HUES64 (cell line): ENCODE results near the gene MAGEB3. TPM values are rescaled to one million over a fixed set of nuclear protein-coding genes. Genes with fewer than 3 reads are reported as not detected.
"Not testable (repeated sequence)": the region's sequence is repeated elsewhere in the genome, so short reads cannot be mapped to it uniquely, and the experiment has no call there.

ENCODE experiments used
- H3K27ac ChIP-seq: 2 replicates; pipeline ENCODE4 v1.7.0; 2013; ENCODE audit warnings: low read depth, low read length, inconsistent platforms
- H3K27me3 ChIP-seq: 2 replicates; pipeline ENCODE4 v1.6.1; 2013; ENCODE audit warnings: mild to moderate bottlenecking, low read length; ENCODE audit not compliant: insufficient read depth
- H3K36me3 ChIP-seq: 2 replicates; pipeline ENCODE4 v1.6.1; 2013; ENCODE audit warnings: mild to moderate bottlenecking, low read length; ENCODE audit not compliant: insufficient read depth
- H3K4me1 ChIP-seq: 2 replicates; pipeline ENCODE4 v1.6.1; 2013; ENCODE audit warnings: mild to moderate bottlenecking, low read length, moderate library complexity; ENCODE audit not compliant: insufficient read depth
- H3K4me3 ChIP-seq: 2 replicates; pipeline ENCODE4 v1.5.1; 2013; ENCODE audit warnings: mild to moderate bottlenecking, low read length, moderate library complexity
- H3K9ac ChIP-seq: 2 replicates; pipeline ENCODE4 v1.6.1; 2013; ENCODE audit warnings: mild to moderate bottlenecking, low read depth, low read length
- H3K9me3 ChIP-seq: 2 replicates; pipeline ENCODE4 v1.6.1; 2013; ENCODE audit warnings: low read depth, low read length; ENCODE audit not compliant: insufficient read depth
- WGBS: fragments of 150-250, 120-280 bp; methylation state at CpG from one replicate; pipeline ENCODE4 v1.1.7; 2013; ENCODE audit warnings: missing lambda C conversion rate; 5-methylcytosine and 5-hydroxymethylcytosine counted together
- polyA plus RNA-seq, 2 experiments: library from polyadenylated mRNA; stranded (reverse); fragments of 50-300 nt; gene quantifications; one replicate each; pipeline ENCODE4 v1.2.3, GENCODE V29; 2013

The MAGEB3 gene, protein sequence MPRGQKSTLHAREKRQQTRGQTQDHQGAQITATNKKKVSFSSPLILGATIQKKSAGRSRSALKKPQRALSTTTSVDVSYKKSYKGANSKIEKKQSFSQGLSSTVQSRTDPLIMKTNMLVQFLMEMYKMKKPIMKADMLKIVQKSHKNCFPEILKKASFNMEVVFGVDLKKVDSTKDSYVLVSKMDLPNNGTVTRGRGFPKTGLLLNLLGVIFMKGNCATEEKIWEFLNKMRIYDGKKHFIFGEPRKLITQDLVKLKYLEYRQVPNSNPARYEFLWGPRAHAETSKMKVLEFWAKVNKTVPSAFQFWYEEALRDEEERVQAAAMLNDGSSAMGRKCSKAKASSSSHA
- 0.25 TPM for polyA plus RNA-seq (2013, experiment 1 of 2)
- polyA plus RNA-seq (2013, experiment 2 of 2), result not detected

DNA sequence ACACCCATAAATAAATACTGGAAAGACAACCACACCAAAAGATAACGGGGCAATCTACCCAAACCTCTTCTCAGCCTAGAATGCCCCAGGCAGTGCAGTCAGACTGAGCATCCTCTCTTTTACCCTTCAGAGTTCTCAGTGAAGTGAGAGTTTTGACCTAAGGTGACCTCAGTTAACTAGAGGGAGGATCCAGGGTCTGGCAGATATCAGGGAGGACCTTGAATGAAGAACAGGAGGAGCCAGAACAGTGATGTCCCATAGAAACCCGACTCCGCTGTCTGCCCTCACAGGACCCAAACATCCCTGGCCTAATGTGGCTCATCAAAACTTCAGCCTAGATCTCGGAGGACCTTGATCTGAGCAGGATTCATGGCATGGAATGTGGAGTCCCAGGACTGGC, at the start of gene MAGEB3:
TSS of gene MAGEB3 (plus strand) at position 263 of the 400 bp plus-strand sequence. CDS start 5,268 bp downstream, outside the sequence.
- Histone ChIP-seq H3K9ac (no peak within 1 kb of the TSS), H3K9me3 (no peaks in the 10 kb centered on the region)
- WGBS, result 84% methylated on average over 4 of the region's 4 CpGs

DNA sequence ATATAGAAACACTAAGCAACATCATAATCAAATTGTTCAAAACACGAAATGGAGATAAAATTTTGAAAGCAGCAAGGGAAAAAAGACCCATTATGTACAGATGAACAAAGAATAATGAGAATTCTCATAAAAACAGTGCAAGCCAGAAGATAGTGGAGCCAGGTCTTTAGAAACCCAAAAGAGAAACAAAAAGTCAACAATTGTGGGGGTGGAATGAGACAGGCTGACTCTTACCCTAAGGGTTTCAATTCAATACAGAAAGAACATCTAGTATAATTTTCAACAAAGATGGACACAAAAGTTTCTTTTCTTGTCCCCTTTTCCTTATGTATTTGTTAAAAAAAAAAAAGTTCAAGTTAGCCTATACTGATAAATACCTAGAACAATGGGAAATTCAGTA, 49.1 kb upstream of the MAGEB3 start:
- H3K4me3 ChIP-seq, result no peak overlapping the region
- 80% methylated on average over 1 of the region's 1 CpG for WGBS
- no peaks in the 10 kb centered on the region for H3K27me3 ChIP-seq
- no peaks in the 10 kb centered on the region for H3K36me3 ChIP-seq
- H3K9me3 ChIP-seq, result no peaks in the 10 kb centered on the region
- H3K4me1 ChIP-seq, result no peaks in the 10 kb centered on the region
- H3K9ac ChIP-seq, result no peak overlapping the region
- no peak overlapping the region for H3K27ac ChIP-seq

More for the DNA sequence above, at the start of gene MAGEB3:
- H3K4me3 ChIP-seq, result no peak within 1 kb of the TSS
- H3K4me1 ChIP-seq, result peaks cover 15% of the 10 kb centered on the region
- H3K27me3 ChIP-seq, result no peaks in the 10 kb centered on the region
- H3K27ac ChIP-seq, result no peak within 1 kb of the TSS
- no peaks in the 10 kb centered on the region for H3K36me3 ChIP-seq

GRCh38 chrX:30183554-30183953, 46.9 kb upstream of the MAGEB3 start:
- Histone ChIP-seq H3K27ac (no peak overlapping the region), H3K36me3 (no peaks in the 10 kb centered on the region), H3K9me3 (no peaks in the 10 kb centered on the region), H3K27me3 (no peaks in the 10 kb centered on the region), H3K4me1 (no peaks in the 10 kb centered on the region), H3K9ac (no peak overlapping the region), H3K4me3 (no peak overlapping the region)
- 96% methylated on average over 3 of the region's 3 CpGs for WGBS

GRCh38 chrX:30190426-30190825, 40.0 kb upstream of the MAGEB3 start:
- WGBS, result 92% methylated on average over 2 of the region's 2 CpGs
- Histone ChIP-seq H3K36me3 (no peaks in the 10 kb centered on the region), H3K27me3 (no peaks in the 10 kb centered on the region), H3K4me1 (no peaks in the 10 kb centered on the region), H3K9me3 (no peaks in the 10 kb centered on the region), H3K27ac (no peak overlapping the region), H3K9ac (no peak overlapping the region), H3K4me3 (no peak overlapping the region)

- H3K4me3 ChIP-seq, H3K36me3 ChIP-seq, H3K4me1 ChIP-seq, H3K27ac ChIP-seq, H3K9me3 ChIP-seq, H3K27me3 ChIP-seq, H3K9ac ChIP-seq: not testable (repeated sequence)
- 24% methylated on average over 2 of the region's 6 CpGs for WGBS
Observed at GRCh38 chrX:30193910-30194309, 36.5 kb upstream of the MAGEB3 start.

- Histone ChIP-seq H3K36me3 (no peaks in the 10 kb centered on the region), H3K9me3 (no peaks in the 10 kb centered on the region), H3K27me3 (no peaks in the 10 kb centered on the region), H3K27ac (no peak overlapping the region), H3K4me1 (peaks cover 7% of the 10 kb centered on the region; the same call in 1 of the 2 replicates), H3K9ac (no peak overlapping the region), H3K4me3 (no peak overlapping the region)
- 20% methylated on average over 1 of the region's 1 CpG for WGBS
Observed at GRCh38 chrX:30196322-30196721, 34.1 kb upstream of the MAGEB3 start.

- Histone ChIP-seq H3K4me1 (no peaks in the 10 kb centered on the region), H3K27ac (no peak overlapping the region), H3K9me3 (no peaks in the 10 kb centered on the region), H3K36me3 (no peaks in the 10 kb centered on the region), H3K27me3 (no peaks in the 10 kb centered on the region), H3K9ac (no peak overlapping the region), H3K4me3 (no peak overlapping the region)
- 96% methylated on average over 2 of the region's 2 CpGs for WGBS
Observed at GRCh38 chrX:30212172-30212571, 18.3 kb upstream of the MAGEB3 start.

GRCh38 chrX:30215357-30215843, 15.1 kb upstream of the MAGEB3 start, which contains the start of gene MAGEB2:
MAGEB2 (plus strand) TSS chrX:30215563; CDS start chrX:30218581, 3,018 bp downstream.
- Histone ChIP-seq H3K9me3 (no peaks in the 10 kb centered on the region), H3K36me3 (no peaks in the 10 kb centered on the region), H3K4me1 (peaks cover 5% of the 10 kb centered on the region; the same call in 1 of the 2 replicates), H3K27me3 (no peaks in the 10 kb centered on the region), H3K4me3 (no peak within 1 kb of the TSS), H3K9ac (no peak within 1 kb of the TSS), H3K27ac (no peak within 1 kb of the TSS)
- WGBS, result 96% methylated on average over 28 of the region's 29 CpGs

DNA sequence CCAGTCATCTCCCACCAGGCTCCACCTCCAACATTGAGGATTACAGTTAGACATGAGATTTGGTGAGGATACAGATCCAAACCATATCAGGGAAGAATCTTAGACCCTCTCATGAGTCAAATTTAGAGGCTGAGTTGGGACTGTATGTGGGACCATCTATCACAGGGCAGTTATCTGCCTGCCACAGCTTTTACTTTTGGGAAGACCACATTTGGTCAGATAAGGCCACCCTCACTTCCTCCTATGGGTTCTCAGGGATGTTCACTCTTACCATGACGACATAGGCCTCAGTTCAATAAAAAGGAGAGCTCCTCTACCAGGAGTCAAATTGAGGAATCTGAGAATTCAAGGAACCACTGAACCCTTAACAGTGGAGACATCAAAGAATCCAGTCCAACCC, 13.0 kb upstream of the MAGEB3 start:
- Histone ChIP-seq H3K27me3 (no peaks in the 10 kb centered on the region), H3K9ac (no peak overlapping the region), H3K27ac (no peak overlapping the region), H3K9me3 (no peaks in the 10 kb centered on the region), H3K4me1 (peaks cover 5% of the 10 kb centered on the region; the same call in 1 of the 2 replicates), H3K36me3 (no peaks in the 10 kb centered on the region), H3K4me3 (no peak overlapping the region)
- 90% methylated on average over 1 of the region's 1 CpG for WGBS

- H3K9ac ChIP-seq, result no peak overlapping the region
- no peaks in the 10 kb centered on the region for H3K27me3 ChIP-seq
- 25% methylated on average over 4 of the region's 4 CpGs for WGBS
- no peak overlapping the region for H3K4me3 ChIP-seq
- peaks cover 5% of the 10 kb centered on the region; the same call in 1 of the 2 replicates for H3K4me1 ChIP-seq
- no peaks in the 10 kb centered on the region for H3K36me3 ChIP-seq
- no peaks in the 10 kb centered on the region for H3K9me3 ChIP-seq
- H3K27ac ChIP-seq, result peak overlapping the region; percentile 92; the same call in 1 of the 2 replicates
Observed at GRCh38 chrX:30219372-30219771, 11.1 kb upstream of the MAGEB3 start.

DNA sequence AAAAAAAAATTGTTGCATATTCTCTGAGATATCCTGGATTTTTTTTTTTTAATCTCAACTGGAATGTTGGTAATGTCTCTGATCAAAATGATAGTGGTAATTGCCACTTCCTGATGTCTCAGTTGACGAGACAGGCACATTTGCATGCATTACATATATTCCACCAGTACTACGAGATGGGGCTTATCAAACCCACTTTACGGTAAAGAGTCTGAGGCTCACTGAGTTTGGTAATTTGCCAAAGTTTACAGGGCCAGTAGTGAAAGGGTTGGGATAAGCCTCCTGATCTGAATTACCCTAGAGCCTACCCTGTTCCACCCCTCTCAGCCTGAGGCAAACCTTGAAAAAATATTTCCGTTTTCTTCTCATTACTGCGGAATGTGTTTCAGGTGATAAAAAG, 9.8 kb upstream of the MAGEB3 start:
- Histone ChIP-seq H3K4me3 (no peak overlapping the region), H3K27me3 (no peaks in the 10 kb centered on the region)
- 90% methylated on average over 2 of the region's 5 CpGs for WGBS

More for the DNA sequence above, 9.8 kb upstream of the MAGEB3 start:
- Histone ChIP-seq H3K27ac (no peak overlapping the region; the same call in 1 of the 2 replicates), H3K9ac (no peak overlapping the region), H3K36me3 (no peaks in the 10 kb centered on the region), H3K9me3 (no peaks in the 10 kb centered on the region), H3K4me1 (peaks cover 5% of the 10 kb centered on the region; the same call in 1 of the 2 replicates)
